Inflammatory macrophage treated with lipopolysaccharide for 1 hour (primary cell): ENCODE measurements around the gene ZFC3H1.
A peak's percentile ranks its signal among the peaks of the same experiment; 100 is the strongest.
"Not testable (repeated sequence)": the region's sequence is repeated elsewhere in the genome, so short reads cannot be mapped to it uniquely, and the experiment has no call there.

ENCODE experiments used
- DNase-seq, 2 donors: peaks; one replicate each; pipeline ENCODE4 v3.0.0-alpha.2; 2020 to 2022

ZFC3H1 gene, protein sequence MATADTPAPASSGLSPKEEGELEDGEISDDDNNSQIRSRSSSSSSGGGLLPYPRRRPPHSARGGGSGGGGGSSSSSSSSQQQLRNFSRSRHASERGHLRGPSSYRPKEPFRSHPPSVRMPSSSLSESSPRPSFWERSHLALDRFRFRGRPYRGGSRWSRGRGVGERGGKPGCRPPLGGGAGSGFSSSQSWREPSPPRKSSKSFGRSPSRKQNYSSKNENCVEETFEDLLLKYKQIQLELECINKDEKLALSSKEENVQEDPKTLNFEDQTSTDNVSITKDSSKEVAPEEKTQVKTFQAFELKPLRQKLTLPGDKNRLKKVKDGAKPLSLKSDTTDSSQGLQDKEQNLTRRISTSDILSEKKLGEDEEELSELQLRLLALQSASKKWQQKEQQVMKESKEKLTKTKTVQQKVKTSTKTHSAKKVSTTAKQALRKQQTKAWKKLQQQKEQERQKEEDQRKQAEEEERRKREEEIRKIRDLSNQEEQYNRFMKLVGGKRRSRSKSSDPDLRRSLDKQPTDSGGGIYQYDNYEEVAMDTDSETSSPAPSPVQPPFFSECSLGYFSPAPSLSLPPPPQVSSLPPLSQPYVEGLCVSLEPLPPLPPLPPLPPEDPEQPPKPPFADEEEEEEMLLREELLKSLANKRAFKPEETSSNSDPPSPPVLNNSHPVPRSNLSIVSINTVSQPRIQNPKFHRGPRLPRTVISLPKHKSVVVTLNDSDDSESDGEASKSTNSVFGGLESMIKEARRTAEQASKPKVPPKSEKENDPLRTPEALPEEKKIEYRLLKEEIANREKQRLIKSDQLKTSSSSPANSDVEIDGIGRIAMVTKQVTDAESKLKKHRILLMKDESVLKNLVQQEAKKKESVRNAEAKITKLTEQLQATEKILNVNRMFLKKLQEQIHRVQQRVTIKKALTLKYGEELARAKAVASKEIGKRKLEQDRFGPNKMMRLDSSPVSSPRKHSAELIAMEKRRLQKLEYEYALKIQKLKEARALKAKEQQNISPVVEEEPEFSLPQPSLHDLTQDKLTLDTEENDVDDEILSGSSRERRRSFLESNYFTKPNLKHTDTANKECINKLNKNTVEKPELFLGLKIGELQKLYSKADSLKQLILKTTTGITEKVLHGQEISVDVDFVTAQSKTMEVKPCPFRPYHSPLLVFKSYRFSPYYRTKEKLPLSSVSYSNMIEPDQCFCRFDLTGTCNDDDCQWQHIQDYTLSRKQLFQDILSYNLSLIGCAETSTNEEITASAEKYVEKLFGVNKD (N-terminal part only)

DNA sequence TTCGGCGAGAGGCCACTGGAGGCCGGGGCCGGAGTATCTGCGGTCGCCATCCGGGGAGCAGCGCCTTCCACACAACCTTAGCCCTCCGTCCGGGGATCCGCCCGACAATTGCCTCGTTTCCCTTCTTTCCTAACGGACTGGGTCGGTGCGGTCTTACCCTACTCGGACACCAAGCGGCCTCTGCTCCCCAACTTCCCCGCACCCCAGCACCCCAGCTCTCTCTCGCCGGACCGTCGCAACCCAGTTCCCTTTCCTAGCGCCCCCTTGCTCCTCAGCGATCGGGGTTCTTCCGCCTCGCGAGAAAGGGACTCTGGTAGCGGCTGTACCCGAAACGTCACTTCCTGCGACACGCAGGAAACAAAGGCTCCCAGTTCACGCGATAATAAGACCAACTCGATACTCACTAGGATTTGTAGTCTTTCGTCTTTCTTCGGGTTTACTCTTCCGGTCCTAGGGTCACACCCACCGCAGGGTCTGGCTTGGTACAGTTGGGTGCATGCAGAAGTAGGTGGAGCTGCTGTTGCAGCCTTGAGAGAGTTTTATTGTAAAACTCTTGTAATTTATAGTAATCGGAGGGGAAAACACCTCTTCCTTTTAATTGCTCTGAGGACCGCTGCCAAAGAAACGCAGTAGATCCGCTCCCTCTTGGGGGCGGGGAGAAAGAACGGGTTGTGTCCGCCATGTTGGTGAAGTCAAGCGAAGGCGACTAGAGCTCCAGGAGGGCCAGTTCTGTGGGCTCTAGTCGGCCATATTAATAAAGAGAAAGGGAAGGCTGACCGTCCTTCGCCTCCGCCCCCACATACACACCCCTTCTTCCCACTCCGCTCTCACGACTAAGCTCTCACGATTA lies at the start of gene ZFC3H1, which contains the start of gene THAP2:
ZFC3H1 (minus strand) TSS at position 288 of the 850 bp plus-strand sequence; CDS start at position 50, 238 bp downstream.
THAP2 (plus strand) TSS at position 741 of the 850 bp plus-strand sequence. CDS start 209 bp downstream, outside the sequence.
- DNase-seq, result peak; percentile 96 to 99

DNA sequence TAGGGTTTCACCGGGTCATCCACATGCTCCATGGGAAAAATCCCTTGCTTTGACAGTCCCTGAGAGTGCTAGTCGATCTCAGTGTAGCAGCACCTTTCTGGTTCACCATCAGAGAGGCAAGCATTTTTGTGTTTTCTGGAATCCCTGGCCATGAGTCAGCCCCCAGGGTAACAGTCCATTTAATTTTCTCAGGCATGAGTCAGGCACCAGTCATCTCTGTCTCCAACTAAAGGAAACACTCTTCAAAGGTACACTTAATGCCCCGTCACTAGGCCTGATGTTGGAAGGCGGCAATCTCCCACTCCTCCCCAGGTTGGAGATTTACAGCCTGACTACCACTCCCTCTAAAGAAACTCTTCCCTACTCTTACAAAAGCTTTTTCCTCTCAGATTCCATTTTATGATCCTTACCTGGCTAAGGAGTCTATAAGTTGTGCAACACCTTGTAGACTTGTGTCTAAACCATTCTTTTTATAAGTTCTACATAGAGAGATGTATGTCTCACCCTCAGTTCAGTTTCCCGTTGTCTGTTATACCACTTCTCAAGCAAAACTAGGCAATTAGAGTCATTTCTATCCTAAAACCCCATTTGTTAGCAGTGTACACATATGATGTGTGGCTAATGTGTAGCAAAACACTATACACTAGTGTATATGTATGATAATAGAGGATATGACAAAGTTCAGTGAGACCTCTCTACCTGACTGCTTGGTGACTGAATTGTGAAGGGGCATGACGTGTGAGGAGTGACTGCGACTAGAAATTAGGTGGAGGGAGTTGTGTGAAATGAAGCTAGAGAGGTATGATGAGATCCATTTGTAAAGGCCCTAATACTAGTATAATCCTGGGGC lies 46.9 kb upstream of the ZFC3H1 start:
- no peak for DNase-seq

DNA sequence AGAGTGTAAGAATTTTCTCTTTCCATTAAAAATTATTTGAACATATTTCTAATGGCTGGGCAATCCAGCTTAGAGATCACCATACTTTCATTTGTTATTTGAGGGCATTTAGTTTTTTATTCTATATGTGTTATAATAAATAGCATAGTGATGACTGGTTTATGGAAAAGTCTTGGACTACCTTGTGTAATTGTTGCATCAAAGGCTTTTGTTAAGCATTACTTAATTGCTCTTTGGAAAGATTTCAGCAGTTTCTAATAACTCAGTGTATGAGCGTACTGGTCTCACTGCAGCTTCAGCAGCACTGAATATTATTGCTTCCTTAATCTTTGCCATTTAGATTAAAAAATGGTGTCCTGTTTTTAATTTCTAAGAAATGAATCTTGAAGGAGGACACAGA lies 45.0 kb upstream of the ZFC3H1 start:
- no peak for DNase-seq

DNA sequence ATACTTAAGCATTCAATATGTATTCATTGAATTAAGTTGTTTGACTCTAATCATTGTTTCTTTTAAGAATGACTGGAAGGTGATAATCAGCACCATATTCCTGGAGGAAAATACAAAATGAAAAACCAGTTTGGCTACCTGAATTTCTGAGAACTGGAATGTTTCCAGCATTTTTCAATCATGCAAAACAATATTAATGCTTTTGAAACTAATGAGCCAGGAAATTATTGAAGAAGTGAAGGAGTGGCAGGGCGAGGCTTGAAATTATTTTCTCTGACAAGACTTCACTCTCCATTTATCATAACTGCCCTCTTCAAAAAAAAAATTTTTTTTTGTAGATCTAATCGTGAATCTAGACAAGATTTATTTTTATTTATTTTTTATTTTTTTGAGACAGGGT lies 41.3 kb upstream of the ZFC3H1 start:
- DNase-seq, result no peak

DNA sequence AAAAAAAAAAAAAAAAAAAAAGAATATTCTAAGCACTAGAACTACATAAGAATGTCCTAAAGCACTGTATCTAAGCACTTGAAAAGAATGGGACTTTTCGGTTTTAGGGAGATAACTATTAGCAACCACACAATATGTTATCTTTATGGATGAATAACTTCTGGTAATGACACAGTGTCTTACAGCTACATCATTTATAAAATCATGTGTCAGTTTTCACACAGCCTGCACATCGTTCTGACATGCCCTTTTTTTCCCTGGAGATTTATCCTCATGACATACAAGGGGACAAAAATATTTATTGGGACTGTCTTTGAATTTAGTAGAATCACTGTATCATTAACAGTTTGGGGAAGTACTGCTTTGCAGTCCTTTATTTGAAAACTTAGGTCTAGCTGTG lies 39.6 kb upstream of the ZFC3H1 start:
- DNase-seq, result no peak

DNA sequence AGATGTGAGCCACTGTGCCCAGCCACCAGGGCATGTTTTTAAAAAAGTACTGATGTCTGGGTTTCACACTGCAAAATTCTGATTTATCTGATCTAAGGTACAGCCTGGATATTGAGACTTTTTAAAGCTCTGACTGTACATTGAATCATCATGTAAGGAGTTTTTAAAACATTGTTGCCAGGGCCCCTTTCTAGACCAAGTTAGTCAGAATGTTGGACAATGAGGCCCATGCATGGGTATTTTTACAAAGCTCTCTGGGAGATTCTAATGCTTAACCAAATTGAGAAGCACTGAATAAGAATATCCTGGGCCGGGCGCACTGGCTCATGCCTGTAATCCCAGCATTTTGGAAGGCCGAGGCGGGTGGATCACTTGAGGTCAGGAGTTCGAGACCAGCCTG lies 38.9 kb upstream of the ZFC3H1 start:
- no peak for DNase-seq

DNA sequence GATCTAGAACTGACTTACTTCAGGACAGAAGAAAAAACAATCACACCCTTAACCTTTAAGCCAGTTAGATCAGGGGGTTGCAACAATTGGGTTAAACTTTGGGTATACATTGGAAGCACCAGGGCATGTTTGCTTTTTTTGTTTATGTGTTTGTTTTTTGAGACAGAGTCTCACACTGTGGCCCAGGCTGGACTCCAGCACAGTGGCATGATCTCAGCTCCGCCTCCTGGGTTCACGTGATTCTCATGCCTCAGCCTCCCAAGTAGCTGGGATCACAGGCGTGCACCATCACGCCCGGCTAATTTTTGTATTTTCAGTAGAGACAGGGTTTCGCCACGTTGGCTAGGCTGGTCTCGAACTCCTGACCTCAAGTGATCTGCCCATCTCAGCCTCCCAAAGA lies 38.5 kb upstream of the ZFC3H1 start:
- not testable (repeated sequence) for DNase-seq

DNA sequence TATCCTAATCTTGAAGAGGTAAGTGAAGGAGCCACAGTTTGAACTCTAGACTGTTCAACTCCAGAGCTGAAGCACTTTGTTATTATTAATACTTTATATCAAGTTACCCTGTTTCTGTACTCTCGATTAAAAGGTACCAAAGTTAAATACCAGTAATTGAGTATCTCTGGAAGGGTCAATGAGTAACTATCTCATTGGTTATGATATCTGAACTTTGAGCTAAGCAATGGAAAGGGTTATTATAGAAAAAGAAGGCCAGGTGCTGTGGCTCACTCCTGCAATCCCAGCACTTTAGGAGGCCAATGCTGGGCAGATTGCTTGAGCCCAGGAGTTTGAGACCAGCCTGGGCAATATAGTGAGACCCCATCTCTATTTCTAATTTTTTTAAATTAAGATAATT lies 32.1 kb upstream of the ZFC3H1 start:
- no peak for DNase-seq

DNA sequence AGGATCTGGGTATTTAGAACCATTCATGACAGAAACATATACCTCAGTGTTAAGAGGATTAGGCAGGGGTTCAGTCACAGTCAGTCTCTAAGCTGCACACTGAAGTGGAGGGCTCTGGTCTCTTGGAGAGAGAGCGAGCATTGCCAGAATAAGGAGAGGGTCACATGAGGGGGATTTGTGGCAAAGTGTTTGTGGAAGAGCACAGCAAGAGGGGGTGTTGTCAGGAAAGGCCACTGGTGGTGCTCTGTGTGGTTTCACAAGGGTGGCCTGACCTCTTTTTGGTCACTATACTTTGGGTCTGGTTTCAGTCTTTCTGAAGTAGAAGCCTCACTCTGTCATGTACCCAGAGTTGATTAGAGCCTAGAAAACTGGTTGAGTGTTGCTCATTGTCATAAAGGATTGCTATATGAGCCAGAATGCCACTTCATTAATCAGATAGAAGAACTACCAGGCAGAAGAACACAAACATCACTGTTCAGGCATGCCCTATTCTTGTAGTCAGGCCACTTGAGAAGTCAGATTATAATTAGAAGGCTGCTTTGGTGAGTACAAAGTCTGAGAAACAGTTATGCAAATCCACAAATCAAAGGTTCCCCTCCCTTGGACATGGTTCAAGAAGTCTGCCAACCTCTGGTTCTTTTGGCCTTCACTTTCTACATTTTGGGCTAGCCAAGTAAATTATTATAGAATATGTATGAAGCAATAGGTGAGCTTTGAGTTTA lies 30.6 kb upstream of the ZFC3H1 start:
- DNase-seq, result no peak

DNA sequence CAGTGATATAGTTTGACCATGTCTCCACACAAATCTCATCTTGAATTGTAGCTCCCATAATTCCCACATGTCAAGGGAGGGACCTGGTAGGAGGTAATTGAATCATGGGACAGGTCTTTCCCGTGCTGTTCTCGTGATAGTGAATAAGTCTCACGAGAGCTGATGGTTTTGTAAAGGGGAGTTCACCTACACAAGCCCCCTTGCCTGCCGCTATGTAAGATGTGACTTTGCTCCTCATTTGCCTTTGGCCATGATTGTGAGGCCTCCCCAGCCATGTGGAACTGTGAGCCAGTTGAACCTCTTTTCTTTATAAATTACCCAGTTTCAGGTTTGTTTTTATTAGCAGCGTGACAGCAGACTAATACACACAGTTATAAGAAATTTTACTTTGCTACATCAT lies 30.0 kb upstream of the ZFC3H1 start:
- not testable (repeated sequence) for DNase-seq

DNA sequence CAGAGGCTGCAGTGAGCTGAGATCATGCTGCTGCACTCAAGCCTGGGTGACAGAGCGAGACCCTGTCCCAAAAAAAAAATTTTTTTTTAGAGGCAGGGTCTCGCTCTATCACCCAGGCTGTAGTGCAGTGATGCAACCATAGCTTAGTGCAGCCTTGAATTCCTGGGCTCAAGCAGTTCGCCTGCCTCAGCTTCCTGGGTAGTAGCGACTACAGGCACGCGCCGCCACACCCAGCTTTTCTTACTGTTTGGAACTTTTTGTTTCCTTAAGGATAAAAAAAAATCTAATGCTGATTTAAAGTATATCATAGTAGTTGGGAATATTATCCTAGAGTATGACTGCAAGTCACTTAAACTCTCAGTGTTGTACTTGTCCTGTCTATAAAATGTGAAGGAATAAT lies 29.5 kb upstream of the ZFC3H1 start:
- no peak for DNase-seq

DNA sequence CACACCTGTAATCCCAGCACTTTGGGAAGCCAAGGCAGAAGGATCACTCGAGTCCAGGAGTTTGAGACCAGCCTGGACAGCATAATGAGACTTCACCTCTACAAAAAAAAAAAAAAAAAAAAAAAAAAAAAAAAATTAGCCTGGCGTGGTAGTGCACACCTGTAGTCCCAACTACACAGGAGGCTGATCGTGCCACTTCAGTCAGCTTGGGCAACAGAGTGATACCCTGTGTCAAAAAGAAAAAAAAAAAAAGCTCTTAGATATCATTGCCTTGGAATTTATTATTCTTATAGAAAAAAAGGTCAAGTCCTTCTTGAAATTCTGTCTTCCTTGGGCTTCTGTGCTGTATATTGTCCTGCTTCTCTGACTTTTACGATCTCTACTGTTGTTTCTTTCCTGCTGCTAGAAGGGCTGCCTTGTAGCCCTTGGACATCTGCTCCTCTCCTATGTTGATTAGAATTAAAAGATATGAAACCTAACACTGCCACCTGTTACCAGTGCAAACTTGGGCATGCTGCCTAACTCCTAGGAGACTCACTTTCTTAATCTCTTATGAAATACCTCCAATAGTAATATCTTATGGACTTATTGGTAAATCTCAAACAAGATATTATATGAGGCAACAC lies 28.0 kb upstream of the ZFC3H1 start:
- DNase-seq, result no peak

DNA sequence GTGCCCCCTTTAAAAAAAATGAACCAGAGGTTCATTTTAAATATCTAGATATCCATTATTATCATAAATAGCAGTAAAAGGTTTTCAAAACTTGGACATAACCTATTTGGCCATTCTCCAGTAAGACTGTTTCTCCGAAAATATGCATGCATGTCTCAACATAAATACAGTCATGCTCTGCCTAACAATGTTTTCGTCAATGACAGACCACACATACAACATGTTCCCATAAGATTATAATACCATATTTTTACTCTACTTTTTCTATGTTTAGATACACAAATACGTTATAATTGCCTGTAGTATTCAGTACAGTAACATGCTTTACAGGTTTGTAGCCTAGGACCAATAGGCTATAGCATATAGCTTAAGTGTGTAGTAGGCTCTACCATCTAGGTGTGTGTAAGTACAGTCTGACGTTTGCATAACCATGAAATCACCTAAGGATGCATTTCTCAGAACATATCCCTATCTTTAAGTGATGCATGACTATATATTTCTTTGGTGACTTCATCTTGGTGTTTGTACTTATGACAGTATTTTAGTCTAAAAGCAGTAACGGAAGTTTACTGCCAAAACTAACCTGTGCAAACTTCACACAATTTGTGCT lies 25.4 kb upstream of the ZFC3H1 start:
- DNase-seq, result no peak

DNA sequence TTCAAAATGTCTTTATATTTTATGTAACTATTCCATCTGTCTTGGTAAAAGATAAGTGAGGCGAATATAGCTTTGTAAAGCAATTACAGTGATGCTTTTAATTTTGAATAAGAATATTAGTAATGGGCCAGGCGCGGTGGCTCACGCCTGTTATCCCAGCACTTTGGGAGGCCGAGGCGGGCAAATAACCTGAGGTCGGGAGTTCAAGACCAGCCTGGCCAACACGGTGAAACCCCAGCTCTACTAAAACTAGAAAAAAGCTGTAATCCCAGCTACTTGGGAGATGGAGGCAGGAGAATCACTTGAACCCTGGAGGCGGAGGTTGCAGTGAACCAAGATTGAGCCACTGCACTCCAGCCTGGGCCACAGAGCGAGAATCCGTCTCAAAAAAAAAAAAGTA lies 23.5 kb upstream of the ZFC3H1 start:
- not testable (repeated sequence) for DNase-seq

DNA sequence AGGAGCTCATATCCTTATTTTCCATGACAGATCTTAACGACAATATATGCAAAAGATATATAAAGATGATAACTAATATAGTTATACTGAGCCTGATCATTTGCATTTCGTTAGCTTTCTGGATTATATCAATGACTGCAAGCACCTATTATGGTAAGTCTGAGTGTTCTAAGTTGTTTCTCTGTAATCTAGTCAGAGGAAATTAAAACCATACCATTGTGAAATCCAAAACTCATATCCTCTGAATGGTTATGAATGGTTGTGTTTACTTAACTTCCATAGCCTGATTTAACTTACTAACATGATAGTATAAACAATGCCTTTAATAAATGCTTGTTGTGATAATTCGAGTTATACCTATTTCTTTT lies 23.0 kb upstream of the ZFC3H1 start:
- DNase-seq, result peak in 1 of 2 donors; percentile 7

DNA sequence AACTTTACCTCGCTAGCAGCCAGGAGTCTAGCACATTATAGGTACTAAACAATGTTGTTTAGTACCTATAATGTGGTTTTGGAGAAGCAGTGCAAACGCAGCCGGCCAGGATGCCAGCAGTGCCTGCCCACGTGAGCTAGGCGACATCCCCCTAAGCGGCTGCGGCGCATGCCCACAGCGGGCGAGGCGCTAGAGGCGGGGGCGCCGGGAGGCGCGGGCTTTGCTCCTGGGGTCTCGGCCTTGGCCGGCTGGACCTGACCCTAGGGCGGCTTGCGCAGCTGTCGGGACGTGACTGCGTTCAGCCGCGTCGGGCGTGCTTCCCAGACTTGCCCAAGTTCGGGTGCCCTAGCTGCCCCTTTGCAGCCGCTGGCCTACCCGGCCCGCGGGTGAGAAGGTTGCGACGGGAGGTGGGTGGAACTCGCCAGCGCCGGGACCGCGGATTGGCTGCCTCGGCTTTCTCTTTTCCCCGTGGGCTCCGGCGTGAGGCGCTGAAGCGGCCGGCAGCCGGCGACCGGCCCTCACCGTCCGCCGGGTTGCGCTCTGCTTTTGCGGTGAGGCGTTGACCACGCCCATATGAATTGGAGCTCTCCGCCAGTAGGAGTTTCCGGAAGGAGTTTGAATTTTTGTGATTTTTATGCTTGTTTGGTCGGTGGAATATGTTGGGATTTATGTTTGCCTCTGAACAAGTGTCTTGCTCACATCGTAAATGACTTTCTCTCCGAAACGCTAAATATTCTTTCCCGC lies 22.4 kb upstream of the ZFC3H1 start, which contains the start of gene TMEM19:
TMEM19 (plus strand) TSS at position 169 of the 744 bp plus-strand sequence. CDS start 599 bp downstream, outside the sequence.
- DNase-seq, result peak; percentile 92 to 94

DNA sequence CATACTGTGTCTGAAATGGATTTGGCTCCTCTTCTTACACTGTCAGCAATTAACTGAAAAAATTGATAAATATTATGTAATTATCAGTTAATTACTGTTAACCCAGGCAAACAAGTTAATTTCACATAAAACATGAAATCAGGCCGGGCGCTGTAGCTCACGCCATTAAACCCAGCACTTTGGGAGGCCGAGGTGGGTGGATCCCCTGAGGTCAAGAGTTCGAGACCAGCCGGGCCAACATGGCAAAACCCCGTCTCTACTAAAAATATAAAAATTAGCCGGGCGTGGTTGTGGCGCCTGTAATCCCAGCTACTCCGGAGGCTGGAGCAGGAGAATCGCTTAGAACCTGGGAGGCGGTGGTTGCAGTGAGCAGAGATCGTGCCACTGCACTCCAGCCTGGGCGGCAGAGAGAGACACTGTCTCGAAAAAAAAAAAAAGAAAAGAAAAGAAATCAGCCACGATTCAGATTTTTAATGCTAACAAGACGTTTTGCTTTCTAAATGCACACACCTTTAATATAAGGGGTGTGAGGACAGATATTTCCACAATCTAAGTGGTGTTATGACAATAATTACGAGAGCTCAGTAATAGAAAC lies 21.8 kb upstream of the ZFC3H1 start:
- no peak for DNase-seq

DNA sequence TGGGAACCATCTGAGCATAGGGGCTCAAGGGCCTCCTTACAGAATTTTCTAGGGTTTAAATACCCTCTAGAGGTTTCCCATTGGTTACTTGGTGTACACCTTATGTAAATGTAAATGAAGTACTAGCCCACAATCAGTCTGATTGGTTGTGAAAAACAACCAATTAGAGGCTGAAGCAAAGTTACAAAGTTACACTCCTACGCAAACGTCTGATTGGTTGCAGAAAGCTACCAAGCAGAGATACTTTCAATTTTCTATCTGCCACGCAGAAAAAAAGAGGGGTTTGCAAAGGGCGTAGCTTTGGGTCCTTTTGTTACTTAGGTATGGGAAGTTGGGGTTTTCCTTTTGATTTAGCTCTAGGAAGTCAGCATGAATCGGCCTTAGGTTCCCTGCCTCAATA lies 20.4 kb upstream of the ZFC3H1 start:
- peak; percentile 64 to 73 for DNase-seq
